GM21360 (cell line): ENCODE measurements around the gene PCDHGB4.
"Not testable (repeated sequence)": the region's sequence is repeated elsewhere in the genome, so short reads cannot be mapped to it uniquely, and the experiment has no call there.

Experiments used
- ATAC-seq: cut with Tn5 transposase; IDR thresholded peaks from one replicate; pipeline ENCODE4 v1.9.1; 2021; ENCODE audit warnings: mild to moderate bottlenecking, moderate library complexity; ENCODE audit not compliant: unreplicated experiment

PCDHGB4 gene

DNA sequence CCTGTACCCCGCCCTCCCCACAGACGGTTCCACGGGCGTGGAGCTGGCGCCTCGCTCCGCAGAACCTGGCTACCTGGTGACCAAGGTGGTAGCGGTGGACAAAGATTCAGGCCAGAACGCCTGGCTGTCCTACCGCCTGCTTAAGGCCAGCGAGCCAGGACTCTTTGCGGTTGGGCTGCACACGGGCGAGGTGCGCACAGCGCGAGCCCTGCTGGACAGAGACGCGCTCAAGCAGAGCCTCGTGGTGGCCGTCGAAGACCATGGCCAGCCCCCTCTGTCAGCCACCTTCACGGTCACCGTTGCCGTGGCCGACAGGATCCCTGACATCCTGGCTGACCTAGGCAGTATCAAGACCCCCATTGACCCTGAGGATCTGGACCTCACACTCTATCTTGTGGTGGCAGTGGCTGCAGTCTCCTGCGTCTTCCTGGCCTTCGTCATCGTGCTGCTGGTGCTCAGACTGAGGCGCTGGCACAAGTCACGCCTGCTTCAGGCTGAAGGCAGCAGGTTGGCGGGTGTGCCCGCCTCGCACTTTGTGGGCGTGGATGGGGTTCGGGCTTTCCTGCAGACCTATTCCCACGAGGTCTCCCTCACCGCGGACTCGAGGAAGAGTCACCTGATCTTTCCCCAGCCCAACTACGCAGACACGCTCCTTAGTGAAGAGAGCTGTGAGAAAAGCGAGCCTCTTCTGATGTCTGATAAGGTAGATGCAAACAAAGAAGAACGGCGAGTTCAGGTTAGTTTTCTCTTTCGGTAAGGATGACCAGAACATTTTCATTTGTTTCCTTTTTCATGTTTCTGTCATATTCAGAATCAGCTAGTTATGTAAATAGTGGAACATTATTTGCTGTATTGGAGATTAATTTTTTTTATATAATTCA is 21.2 kb upstream of the PCDHGB4 start:
- no peak for ATAC-seq

DNA sequence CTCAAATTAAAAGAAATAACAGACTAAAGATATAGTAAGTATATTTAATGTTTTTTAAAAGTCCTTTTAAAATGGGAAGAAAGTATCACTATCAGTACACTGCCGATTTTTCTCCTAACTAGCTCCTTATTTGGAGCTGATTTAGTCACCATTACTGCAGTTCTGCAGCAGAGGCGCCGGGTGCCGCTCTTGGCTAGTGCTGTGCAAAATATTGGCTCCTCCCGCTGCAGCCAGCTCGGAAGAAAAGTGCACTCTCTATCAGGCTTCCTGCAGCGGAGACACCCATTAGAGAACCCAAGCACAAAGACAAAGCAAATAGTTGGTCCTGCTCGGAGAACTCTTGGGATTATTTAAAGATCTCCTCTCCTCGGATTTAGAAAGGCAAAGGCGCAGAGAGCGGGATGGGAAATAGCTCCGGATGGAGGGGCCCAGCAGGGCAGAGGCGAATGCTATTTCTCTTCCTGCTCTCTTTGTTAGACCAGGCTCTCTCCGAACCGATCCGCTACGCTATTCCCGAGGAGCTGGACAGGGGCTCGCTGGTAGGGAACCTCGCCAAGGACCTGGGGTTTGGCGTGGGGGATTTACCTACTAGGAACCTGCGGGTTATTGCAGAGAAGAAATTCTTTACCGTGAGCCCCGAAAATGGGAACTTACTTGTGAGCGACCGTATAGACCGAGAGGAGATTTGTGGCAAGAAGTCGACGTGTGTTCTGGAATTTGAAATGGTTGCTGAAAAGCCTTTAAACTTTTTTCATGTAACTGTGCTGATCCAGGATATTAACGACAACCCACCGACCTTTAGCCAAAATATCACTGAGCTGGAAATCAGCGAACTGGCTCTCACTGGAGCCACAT is 17.3 kb upstream of the PCDHGB4 start, which contains the start of gene PCDHGB3:
PCDHGB3 (plus strand) TSS at position 249 of the 855 bp plus-strand sequence; CDS start at position 402, 153 bp downstream.
- peak; percentile 99 for ATAC-seq

DNA sequence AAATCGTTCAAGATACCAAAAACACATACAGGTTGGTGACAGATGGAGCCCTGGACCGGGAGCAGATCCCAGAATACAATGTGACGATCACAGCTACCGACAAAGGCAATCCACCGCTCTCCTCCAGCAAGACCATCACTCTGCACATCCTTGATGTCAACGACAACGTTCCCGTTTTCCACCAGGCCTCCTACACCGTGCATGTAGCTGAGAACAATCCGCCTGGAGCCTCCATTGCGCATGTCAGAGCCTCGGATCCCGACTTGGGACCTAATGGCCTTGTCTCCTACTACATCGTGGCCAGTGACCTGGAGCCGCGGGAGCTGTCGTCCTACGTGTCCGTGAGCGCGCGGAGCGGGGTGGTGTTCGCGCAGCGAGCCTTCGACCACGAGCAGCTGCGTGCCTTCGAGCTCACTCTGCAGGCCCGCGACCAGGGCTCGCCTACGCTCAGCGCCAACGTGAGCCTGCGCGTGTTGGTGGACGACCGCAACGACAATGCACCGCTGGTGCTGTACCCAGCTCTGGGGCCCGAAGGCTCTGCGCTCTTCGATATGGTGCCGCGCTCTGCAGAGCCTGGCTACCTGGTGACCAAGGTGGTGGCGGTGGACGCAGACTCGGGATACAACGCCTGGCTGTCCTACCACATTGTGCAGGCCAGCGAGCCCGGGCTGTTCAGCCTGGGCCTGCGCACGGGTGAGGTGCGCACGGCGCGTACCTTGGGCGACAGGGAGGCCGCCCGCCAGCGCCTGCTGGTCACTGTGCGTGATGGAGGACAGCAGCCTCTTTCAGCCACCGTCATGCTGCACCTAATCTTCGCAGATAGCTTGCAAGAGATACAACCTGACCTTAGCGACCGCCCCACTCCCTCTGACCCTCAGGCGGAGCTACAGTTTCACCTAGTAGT is 15.7 kb upstream of the PCDHGB4 start:
- ATAC-seq = no peak

DNA sequence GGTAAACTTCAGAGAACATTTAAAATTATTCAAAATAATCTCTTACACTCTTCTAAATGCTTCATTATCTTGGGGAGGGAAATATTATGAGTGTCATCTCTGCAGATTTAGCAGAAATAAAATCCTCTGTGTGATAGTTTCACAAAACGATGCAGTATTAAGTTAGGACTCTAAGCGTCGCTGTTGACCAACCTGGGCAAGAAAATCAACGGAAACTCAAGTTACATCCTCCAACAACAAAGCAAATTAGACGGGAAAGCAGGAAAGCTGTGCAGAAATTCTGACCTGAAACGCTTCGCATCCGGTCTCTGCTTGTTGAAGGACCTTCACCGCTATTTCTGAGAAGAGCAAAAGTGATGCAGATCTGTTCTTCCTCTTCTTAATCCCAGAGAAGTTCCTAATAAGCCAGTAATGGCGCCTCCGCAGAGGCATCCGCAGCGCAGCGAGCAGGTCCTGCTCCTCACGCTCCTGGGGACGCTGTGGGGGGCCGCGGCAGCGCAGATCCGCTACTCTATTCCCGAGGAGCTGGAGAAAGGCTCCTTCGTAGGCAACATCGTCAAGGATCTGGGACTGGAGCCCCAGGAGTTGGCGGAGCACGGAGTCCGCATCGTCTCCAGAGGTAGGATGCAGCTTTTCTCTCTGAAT is 13.7 kb upstream of the PCDHGB4 start, which contains the start of gene PCDHGA6:
PCDHGA6 (plus strand) TSS at position 219 of the 645 bp plus-strand sequence; CDS start at position 412, 193 bp downstream.
- ATAC-seq = no peak

DNA sequence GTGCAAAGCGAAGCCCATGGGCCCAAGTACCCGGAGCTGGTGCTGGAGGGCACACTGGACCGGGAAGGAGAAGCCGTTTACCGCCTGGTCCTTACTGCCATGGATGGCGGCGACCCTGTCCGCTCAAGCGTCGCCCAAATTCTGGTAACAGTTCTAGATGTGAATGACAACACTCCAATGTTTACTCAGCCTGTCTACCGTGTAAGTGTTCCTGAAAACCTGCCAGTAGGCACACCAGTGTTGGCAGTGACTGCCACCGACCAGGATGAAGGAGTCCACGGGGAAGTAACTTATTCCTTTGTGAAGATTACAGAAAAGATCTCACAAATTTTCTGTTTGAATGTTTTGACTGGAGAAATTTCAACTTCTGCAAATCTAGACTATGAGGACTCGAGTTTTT is 12.9 kb upstream of the PCDHGB4 start:
- ATAC-seq = no peak

DNA sequence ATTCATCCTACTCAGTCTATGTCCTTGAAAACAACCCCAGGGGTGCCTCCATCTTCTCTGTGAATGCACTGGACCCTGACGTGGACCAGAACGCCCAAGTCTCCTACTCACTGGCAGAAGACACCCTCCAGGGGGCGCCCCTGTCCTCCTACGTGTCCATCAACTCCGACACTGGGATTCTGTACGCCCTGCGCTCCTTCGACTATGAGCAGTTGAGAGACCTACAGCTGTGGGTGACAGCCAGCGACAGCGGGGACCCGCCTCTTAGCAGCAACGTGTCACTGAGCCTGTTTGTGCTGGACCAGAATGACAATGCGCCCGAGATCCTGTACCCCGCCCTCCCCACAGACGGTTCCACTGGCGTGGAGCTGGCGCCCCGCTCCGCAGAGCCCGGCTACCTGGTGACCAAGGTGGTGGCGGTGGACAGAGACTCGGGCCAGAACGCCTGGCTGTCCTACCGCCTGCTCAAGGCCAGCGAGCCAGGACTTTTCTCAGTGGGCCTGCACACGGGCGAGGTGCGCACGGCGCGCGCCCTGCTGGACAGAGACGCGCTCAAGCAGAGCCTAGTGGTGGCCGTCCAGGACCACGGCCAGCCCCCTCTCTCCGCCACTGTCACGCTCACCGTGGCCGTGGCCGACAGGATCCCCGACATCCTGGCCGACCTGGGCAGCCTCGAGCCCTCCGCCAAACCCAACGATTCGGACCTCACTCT is 11.9 kb upstream of the PCDHGB4 start:
- not testable (repeated sequence) for ATAC-seq

DNA sequence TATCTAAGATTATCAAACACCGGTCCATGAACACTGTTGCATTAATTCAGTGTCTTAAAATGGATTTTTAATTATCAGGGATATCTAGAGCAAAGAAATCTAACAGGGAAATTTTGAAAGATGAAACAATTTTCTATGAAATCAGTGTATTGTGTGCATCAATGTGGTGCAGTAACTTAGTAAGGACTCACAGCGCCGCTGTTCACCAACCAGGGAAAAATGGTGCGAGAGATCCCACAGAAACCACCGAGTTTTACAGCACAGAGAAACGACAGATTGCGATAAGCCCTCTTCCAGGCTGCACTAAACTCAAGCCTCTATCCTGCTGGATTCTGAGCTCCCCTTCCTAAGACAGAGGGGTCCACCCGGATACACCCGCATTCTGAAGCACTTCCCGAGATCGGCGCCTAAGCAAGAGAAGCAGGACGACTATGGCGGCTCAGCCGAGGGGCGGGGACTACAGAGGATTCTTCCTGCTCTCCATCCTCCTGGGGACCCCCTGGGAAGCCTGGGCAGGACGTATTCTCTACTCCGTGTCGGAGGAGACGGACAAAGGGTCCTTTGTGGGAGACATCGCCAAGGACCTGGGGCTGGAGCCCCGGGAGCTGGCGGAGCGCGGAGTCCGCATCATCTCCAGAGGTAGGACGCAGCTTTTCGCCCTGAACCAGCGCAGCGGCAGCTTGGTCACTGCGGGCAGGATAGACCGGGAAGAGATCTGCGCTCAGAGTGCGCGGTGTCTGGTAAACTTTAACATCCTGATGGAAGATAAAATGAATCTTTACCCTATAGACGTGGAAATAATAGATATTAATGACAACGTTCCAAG is 4.8 kb upstream of the PCDHGB4 start, which contains the start of gene PCDHGA7:
PCDHGA7 (plus strand) TSS at position 274 of the 826 bp plus-strand sequence; CDS start at position 432, 158 bp downstream.
- peak; percentile 73 for ATAC-seq

DNA sequence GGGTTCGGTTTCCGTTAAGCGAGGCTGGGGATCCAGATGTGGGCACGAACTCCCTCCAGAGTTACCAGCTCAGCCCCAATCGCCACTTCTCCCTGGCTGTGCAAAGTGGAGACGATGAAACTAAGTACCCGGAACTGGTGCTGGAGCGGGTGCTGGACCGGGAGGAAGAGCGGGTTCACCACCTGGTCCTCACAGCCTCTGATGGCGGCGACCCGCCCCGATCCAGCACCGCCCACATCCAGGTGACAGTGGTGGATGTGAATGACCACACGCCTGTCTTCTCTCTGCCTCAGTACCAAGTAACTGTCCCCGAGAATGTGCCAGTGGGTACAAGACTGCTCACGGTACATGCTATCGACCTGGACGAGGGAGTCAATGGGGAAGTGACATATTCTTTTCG is 4.2 kb upstream of the PCDHGB4 start:
- no peak for ATAC-seq

DNA sequence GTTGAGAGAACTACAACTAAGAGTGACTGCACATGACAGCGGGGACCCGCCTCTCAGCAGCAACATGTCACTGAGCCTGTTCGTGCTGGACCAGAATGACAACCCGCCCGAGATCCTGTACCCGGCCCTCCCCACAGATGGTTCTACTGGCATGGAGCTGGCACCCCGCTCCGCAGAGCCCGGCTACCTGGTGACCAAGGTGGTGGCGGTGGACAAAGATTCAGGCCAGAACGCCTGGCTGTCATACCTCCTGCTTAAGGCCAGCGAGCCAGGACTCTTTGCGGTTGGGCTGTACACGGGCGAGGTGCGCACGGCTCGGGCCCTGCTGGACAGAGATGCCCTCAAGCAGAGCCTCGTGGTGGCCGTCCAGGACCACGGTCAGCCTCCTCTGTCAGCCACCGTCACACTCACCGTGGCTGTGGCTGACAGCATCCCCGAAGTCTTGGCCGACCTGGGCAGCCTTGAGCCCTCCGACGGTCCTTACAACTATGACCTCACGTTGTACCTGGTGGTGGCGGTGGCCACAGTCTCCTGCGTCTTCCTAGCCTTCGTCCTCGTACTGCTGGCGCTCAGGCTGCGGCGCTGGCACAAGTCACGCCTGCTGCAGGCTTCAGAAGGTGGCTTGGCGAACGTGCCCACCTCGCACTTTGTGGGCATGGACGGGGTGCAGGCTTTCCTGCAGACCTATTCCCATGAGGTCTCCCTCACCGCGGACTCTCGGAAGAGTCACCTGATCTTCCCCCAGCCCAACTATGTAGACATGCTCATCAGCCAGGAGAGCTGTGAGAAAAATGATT is 2.8 kb upstream of the PCDHGB4 start:
- no peak for ATAC-seq

DNA sequence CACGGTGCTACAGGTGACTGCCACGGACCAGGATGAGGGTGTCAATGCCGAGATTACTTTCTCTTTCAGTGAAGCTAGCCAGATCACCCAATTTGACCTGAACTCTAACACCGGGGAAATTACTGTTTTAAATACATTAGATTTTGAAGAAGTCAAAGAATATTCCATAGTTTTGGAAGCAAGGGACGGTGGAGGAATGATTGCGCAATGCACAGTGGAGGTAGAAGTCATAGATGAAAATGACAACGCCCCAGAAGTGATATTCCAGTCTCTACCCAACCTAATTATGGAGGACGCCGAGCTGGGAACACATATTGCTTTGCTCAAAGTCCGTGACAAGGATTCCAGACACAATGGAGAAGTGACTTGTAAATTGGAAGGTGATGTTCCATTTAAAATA is 1.2 kb downstream of the PCDHGB4 start:
- ATAC-seq = no peak

DNA sequence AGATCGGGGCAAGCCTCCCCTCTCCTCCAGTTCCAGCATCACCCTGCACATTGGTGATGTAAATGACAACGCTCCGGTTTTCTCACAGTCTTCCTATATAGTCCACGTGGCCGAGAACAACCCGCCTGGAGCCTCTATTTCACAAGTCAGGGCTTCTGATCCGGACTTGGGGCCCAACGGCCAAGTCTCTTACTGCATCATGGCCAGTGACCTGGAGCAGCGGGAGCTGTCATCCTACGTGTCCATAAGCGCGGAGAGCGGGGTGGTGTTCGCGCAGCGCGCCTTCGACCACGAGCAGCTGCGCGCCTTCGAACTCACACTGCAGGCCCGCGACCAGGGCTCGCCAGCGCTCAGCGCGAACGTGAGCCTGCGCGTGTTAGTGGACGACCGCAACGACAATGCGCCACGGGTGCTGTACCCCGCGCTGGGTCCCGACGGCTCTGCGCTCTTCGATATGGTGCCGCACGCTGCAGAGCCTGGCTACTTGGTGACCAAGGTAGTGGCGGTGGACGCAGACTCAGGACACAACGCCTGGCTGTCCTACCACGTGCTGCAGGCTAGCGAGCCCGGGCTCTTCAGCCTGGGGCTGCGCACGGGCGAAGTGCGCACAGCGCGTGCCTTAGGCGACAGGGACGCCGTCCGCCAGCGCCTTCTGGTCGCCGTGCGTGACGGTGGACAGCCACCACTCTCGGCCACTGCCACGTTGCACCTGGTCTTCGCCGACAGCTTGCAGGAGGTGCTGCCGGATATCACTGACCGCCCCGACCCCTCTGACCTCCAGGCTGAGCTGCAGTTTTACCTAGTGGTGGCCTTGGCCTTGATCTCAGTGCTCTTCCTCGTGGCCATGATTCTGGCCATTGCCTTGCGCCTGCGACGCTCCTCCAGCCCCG is 1.9 kb downstream of the PCDHGB4 start:
- ATAC-seq = no peak

DNA sequence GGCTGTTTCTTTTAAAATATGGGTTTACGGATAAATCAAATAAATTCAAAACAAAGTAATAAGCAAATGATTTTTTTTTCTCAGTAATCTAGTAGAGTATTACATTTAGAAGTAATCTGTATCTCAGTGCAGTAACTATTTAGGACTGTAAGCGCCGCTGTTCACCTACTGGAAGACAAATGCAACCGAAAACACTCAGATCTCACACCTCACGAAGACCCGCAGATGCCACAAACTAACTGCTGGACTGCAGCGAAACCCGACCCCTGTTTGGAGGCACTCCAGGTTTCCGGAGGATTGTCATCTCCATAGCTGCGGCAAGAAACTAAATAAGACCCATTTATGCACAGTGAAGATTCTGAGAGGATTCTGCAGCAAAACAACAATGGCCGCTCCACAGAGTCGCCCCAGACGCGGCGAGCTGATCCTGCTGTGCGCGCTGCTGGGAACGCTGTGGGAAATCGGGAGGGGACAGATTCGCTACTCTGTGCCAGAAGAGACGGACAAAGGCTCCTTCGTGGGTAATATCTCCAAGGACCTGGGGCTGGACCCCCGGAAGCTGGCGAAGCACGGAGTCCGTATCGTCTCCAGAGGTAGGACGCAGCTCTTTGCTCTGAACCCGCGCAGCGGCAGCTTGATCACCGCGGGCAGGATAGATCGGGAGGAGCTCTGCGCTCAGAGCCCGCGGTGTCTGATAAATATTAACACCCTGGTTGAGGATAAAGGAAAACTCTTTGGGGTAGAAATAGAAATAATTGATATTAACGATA is 5.1 kb downstream of the PCDHGB4 start, which contains the start of gene PCDHGA8:
PCDHGA8 (plus strand) TSS at position 205 of the 770 bp plus-strand sequence; CDS start at position 386, 181 bp downstream.
- no peak for ATAC-seq

DNA sequence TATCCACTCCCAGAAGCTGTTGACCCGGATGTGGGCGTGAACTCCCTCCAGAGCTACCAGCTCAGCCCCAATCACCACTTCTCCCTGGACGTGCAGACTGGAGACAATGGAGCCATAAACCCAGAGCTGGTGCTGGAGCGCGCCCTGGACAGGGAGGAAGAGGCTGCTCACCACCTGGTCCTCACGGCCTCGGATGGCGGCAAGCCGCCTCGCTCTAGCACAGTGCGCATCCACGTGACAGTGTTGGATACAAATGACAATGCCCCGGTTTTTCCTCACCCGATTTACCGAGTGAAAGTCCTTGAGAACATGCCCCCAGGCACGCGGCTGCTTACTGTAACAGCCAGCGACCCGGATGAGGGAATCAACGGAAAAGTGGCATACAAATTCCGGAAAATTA is 5.8 kb downstream of the PCDHGB4 start:
- no peak for ATAC-seq

DNA sequence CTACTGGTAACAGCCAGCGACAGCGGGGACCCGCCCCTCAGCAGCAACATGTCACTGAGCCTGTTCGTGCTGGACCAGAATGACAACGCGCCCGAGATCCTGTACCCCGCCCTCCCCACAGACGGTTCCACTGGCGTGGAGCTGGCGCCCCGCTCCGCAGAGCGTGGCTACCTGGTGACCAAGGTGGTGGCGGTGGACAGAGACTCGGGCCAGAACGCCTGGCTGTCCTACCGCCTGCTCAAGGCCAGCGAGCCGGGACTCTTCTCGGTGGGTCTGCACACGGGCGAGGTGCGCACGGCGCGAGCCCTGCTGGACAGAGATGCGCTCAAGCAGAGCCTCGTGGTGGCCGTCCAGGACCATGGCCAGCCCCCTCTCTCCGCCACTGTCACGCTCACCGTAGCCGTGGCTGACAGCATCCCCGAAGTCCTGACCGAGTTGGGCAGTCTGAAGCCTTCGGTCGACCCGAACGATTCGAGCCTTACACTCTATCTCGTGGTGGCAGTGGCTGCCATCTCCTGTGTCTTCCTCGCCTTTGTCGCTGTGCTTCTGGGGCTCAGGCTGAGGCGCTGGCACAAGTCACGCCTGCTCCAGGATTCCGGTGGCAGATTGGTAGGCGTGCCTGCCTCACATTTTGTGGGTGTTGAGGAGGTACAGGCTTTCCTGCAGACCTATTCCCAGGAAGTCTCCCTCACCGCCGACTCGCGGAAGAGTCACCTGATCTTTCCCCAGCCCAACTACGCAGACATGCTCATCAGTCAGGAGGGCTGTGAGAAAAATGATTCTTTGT is 7.1 kb downstream of the PCDHGB4 start:
- ATAC-seq = not testable (repeated sequence)
